SK-N-MC (cell line): ENCODE measurements around the gene TGFBR3L.
A peak's percentile ranks its signal among the peaks of the same experiment; 100 is the strongest.

Experiments
- DNase-seq: peaks from one replicate; pipeline ENCODE4 v3.0.0-alpha.2; 2011; ENCODE audit warnings: low read depth, low spot score
- H3K27ac ChIP-seq: fragments of 200-600 bp; sonication (generic); 2 replicates; pipeline ENCODE4 v1.5.1; 2016; ENCODE audit warnings: mixed run types
- H3K36me3 ChIP-seq: fragments of 200-600 bp; sonication (generic); 2 replicates; pipeline ENCODE4 v1.6.1; 2017; ENCODE audit warnings: antibody characterized with exemption, low read length, mixed read lengths; ENCODE audit not compliant: insufficient read depth
- H3K4me3 ChIP-seq: fragments of 200-600 bp; sonication (generic); 2 replicates; pipeline ENCODE4 v1.5.1; 2016
- H3K9ac ChIP-seq: fragments of 200-600 bp; sonication (generic); 2 replicates; pipeline ENCODE4 v1.8.0; 2017; ENCODE audit warnings: mixed run types, mixed read lengths; ENCODE audit not compliant: insufficient read length
- H3K9me3 ChIP-seq: fragments of 200-600 bp; sonication (generic); 2 replicates; pipeline ENCODE4 v1.6.1; 2017; ENCODE audit warnings: low read depth, mild to moderate bottlenecking, antibody characterized with exemption, low read length, moderate library complexity, mixed read lengths
- EZH2 ChIP-seq: fragments of 200-600 bp; sonication (generic); IDR thresholded peaks from one replicate; pipeline ENCODE4 v1.6.1; 2017; ENCODE audit warnings: antibody characterized with exemption
- FOXP2 ChIP-seq: optimal IDR thresholded peaks from 2 replicates; pipeline ENCODE3; 2011; ENCODE audit warnings: mild to moderate bottlenecking, moderate library complexity; ENCODE audit not compliant: insufficient read depth; ENCODE audit errors: extremely low read length, control extremely low read depth
- POLR2AphosphoS5 ChIP-seq: IDR thresholded peaks from 2 replicates; pipeline ENCODE4 v1.6.1; 2012; ENCODE audit warnings: mild to moderate bottlenecking, low read depth, low read length, borderline replicate concordance

TGFBR3L gene

DNA sequence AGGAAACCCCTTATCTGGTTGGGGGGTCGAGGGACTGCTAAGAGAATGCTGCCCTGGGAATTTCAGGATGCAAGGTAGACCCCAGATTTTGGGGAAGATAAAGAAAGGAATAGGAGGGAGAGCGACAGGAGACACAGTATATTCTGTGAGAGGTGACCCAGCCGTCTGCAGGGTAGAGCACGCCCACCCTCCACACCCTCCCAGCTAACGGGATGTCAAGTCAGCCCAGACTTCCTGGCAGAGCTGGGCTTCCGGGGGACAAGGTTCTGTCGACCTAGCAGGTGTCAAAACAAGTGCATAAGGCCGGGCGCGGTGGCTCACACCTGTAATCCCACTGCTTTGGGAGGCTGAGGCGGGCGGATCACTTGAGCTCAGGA lies 39.7 kb upstream of the TGFBR3L start:
- Histone ChIP-seq H3K9ac (no peak overlapping the region), H3K36me3 (no peaks in the 10 kb centered on the region), H3K27ac (no peak overlapping the region), H3K9me3 (no peaks in the 10 kb centered on the region), H3K4me3 (no peak overlapping the region)
- no peak for TF ChIP-seq POLR2AphosphoS5
- no peak for TF ChIP-seq FOXP2
- TF ChIP-seq EZH2: no peak
- DNase-seq: no peak

DNA sequence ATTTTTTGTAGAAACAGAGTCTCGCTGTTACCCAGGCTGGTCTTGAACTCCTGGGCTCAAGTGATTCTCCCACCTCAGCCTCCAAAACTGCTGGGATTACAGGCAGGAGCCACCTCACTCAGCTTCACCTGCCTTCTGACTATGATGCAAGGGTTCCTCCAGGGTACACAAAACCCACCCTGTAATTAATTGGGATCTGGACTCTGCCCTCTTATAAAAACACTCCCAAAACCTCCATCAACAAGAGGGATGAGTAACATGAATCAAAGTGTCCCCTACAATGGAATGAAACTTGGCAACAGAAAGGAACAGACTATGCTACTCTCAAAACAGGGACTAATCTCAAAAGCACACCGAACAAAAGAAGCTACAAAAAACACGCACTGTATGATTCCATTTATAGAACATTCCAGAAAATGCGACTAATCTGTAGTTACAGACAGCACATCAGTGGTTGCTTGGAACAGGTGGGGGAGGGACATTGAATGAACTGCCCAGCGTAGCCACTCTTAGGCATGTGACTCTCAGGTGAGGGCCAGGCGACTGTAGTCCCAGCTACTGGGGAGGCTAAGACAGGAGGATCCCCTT lies 37.3 kb upstream of the TGFBR3L start:
- H3K9ac ChIP-seq: no peak overlapping the region
- no peak overlapping the region for H3K4me3 ChIP-seq
- H3K9me3 ChIP-seq: no peaks in the 10 kb centered on the region
- peak overlapping the region; percentile 44; the same call in 1 of the 2 replicates for H3K27ac ChIP-seq
- no peaks in the 10 kb centered on the region for H3K36me3 ChIP-seq
- no peak for DNase-seq
- TF ChIP-seq POLR2AphosphoS5 (no peak), EZH2 (no peak), FOXP2 (no peak)

DNA sequence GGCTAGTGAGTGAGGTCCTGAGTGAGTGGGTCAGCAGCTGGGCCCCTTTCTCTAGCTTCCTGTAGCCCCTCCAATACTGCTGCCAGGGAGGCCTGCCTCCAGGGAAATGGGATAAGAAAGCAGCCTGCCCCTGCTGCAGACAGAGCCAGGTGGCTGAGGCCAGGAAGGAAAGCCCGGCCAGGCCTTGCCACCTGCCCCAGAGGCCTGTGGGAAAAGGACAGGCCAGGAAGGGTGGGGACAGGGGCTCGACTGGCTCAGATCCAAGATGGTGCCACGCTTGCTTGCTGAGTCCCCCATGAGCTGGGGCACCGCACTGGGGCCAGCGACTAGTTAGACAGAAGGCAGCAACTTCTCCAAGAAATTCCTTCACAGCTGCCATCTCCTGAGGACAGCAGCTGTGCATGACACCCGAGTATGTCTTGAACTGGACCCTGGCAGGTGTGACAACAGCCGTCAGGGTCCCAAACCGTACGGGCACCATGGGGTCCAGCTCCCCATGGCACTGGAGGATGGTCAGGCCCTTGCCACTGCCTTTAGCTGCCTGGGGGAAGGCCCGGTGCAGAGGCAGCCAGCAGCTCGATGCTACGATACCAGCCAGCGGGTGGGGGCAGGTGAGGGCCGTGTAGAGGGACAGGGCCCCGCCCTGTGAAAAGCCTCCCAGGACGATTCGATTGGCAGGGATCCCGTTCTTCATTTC lies 35.4 kb upstream of the TGFBR3L start:
- no peaks in the 10 kb centered on the region for H3K36me3 ChIP-seq
- no peak overlapping the region for H3K27ac ChIP-seq
- no peak for TF ChIP-seq FOXP2
- TF ChIP-seq POLR2AphosphoS5: no peak
- no peak for TF ChIP-seq EZH2
- no peaks in the 10 kb centered on the region for H3K9me3 ChIP-seq
- no peak overlapping the region for H3K4me3 ChIP-seq
- no peak overlapping the region for H3K9ac ChIP-seq
- no peak for DNase-seq

DNA sequence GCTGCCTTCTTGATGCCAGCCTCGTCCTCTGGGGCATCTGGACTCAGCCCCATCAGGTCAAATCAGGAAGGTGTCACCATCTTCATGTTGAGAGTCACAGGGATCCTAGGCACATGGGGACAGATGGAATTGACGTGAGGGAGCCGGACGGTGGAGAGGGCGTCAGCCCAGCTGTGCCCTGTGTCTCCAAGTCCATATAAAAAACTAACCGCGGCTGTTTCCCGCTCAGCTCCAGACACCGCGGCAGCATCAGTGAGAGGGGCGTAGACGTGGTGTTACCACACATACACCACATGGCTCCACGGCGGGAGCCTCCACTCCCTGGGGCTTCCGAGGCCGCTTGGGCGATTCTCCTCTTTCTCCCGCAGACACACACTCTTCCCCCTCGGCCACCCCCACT lies 34.8 kb upstream of the TGFBR3L start:
- no peak overlapping the region for H3K4me3 ChIP-seq

DNA sequence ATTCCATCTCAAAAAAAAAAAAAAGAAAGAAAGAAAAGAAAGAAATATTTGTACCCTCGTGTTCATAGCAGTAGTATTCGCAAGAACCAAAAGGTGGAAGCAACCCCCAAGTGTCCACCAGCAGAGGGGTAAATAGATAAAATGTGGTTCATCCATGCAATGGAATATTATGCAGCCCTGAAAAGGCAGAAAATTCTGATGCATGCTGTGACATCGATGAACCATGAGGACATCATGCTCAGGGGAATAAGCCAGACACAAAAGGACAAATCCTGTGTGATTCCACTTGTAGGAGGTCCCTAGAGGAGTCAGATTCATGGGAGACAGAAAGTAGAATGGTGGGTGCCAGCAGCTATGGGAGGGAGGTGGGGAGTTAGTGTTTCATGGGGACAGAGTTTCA lies 32.7 kb upstream of the TGFBR3L start:
- DNase-seq: no peak
- no peak overlapping the region for H3K9ac ChIP-seq
- TF ChIP-seq POLR2AphosphoS5 (no peak), FOXP2 (no peak), EZH2 (no peak)
- no peak overlapping the region for H3K4me3 ChIP-seq
- no peaks in the 10 kb centered on the region for H3K9me3 ChIP-seq
- H3K27ac ChIP-seq: no peak overlapping the region
- H3K36me3 ChIP-seq: no peaks in the 10 kb centered on the region

More for the DNA sequence above, 34.8 kb upstream of the TGFBR3L start:
- Histone ChIP-seq H3K36me3 (no peaks in the 10 kb centered on the region), H3K9ac (no peak overlapping the region), H3K27ac (no peak overlapping the region), H3K9me3 (no peaks in the 10 kb centered on the region)
- no peak for DNase-seq
- TF ChIP-seq POLR2AphosphoS5: no peak
- TF ChIP-seq FOXP2: no peak
- TF ChIP-seq EZH2: no peak

DNA sequence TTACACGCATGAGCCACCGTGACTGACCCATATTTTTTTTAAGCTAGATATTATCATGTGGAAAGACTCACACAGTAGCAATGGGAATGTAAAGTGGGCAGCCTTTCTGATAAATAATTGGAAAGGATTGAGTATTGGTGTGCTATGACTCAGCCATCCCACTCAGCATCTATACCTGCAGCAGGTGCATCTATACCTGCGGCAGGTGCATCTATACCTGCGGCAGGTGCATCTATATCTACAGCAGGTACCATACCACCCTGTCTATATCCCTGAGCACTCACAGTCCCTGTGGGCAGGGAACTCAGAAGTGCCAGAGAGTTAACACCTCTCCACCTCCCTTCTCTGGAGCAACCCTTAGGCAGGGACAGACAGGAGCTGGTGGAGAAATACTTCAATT lies 31.5 kb upstream of the TGFBR3L start:
- H3K9me3 ChIP-seq: no peaks in the 10 kb centered on the region
- H3K9ac ChIP-seq: no peak overlapping the region
- H3K27ac ChIP-seq: no peak overlapping the region
- no peaks in the 10 kb centered on the region for H3K36me3 ChIP-seq
- TF ChIP-seq EZH2: no peak
- TF ChIP-seq POLR2AphosphoS5: no peak
- no peak for TF ChIP-seq FOXP2
- no peak overlapping the region for H3K4me3 ChIP-seq
- DNase-seq: no peak

DNA sequence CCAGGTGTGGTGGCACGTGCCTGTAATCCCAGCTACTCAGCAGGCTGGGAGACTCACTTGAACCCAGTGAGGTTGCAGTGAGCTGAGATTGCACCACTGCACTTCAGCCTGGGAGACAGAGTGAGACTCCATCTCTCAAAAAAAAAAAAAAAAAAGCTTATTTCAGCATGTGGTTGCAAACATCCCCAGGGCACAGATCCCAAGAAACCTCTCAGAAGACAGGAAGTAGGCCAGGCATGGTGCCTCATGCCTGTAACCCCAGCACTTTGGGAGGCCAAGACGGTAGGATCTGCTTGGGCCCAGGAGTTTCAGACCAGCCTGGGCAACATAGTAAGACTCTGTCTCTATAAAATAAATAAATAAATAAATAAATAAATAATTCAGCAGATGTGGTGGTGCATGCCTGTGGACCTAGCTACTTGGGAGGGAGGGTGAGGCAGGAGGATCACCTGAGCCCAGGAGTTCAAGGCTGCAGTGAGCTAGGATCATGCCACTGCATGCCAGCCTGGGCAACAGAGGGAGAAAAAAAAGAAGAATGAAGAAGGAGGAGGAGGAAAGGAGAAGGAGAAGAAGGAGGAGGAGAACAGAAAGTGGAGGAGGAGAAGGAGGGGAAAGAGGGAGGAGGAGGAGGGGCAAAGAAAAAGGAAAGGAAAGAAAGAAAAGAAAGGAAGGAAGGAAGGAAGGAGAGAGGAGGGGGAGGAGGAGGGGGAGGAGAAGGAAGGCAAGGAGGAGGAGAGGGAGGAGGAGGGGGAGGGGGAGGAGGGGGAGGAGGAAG lies 30.6 kb upstream of the TGFBR3L start:
- H3K4me3 ChIP-seq: no peak overlapping the region
- no peaks in the 10 kb centered on the region for H3K36me3 ChIP-seq
- H3K9ac ChIP-seq: no peak overlapping the region
- peak; percentile 75 for DNase-seq
- H3K27ac ChIP-seq: 0 out of 2 replicates have a peak overlapping the region, but pooled peaks have one; percentile 60
- no peak for TF ChIP-seq POLR2AphosphoS5
- no peaks in the 10 kb centered on the region for H3K9me3 ChIP-seq

DNA sequence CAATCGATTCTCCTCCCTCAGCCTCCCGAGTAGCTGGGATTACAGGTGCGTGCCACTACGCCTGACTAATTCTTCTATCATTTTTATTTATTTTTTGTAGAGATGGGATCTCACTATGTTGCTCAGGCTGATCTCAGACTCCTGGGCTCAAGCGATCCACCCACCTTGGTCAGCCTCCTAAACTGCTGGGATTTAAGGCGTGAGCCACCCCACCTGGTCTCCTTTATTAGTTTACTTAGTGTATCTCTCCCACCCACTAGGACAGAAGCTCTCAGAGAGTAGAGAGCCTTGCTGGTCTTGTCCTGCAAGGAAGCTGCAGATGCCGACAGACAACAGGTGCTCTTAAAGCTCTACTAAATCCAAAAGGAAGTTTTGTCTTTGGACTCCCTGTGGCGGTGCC lies 28.8 kb upstream of the TGFBR3L start:
- no peaks in the 10 kb centered on the region for H3K36me3 ChIP-seq
- no peak overlapping the region for H3K27ac ChIP-seq
- no peaks in the 10 kb centered on the region for H3K9me3 ChIP-seq
- no peak for DNase-seq
- TF ChIP-seq EZH2 (no peak), FOXP2 (no peak), POLR2AphosphoS5 (no peak)
- H3K4me3 ChIP-seq: no peak overlapping the region
- no peak overlapping the region for H3K9ac ChIP-seq

DNA sequence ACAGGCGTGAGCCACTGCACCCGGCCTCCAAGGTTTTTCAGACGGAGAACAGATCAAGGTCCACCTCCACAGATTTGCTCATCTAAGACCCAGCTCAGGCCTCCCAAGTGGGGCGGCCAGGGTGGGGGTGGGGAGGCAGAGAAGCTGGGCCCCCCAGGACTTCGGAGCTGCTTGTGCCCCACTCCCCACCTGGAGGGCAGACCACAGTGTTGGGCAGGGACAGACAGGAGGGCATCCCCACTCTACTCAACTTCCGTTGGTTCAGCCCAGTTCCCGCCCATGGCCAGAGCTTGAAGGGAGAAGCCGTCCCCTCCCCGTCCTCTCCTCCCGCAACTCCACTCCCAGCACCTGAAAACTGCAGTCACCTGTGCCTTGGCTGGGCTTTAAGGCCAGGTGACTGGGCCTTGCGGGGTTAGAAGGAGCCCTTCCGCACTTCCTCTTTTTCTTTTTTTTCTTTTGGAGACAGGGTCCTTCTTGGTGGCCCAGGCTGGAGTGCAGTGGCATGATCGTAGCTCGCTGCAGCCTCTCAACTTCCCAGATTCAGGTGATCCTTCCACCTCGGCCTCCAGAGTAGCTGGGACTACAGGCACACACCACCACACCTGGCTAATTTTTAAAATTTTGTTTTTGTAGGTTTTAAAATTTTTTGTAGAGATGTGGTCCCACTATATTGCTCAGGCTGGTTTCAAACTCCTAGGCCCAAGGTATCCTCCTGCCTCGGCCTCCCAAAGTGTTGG lies 27.1 kb upstream of the TGFBR3L start:
- Histone ChIP-seq H3K27ac (no peak overlapping the region), H3K9me3 (no peaks in the 10 kb centered on the region), H3K36me3 (no peaks in the 10 kb centered on the region), H3K9ac (no peak overlapping the region), H3K4me3 (no peak overlapping the region)
- no peak for DNase-seq
- TF ChIP-seq FOXP2 (no peak), POLR2AphosphoS5 (no peak), EZH2 (no peak)
